AG10803 (cell line): ENCODE data around the gene ARRB2.

Experiments
- DNase-seq: peaks from one replicate; pipeline ENCODE4 v3.0.0; 2010; ENCODE audit warnings: low read depth
- H3K4me3 ChIP-seq: 2 replicates; pipeline ENCODE4 v1.5.1; 2011; ENCODE audit warnings: mild to moderate bottlenecking, low read length, control low read depth
- TF ChIP-seq, protein P1 (sequence below): conservative IDR thresholded peaks from 2 replicates; pipeline ENCODE4 v1.5.1; 2011; ENCODE audit warnings: mild to moderate bottlenecking, low read length, control low read depth, inconsistent platforms

The ARRB2 gene

DNA sequence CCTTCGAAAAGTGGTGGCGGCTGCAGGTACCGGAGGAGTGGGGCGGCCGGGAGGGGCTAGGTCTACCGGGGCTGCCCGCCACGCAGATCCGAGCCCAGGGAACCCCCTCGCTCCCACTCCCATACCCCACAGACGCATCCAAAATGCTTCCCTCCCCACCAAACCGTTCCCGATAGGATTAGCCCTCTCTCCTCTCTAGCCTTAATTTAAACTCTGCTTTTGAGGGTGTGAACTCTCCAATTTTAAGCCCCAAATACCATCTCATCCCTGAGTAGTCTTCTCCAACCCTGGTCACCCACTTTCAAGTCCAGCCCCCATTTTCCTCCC, 29.6 kb downstream of the ARRB2 start:
- DNase-seq, result no peak
- TF ChIP-seq, protein P1, sequence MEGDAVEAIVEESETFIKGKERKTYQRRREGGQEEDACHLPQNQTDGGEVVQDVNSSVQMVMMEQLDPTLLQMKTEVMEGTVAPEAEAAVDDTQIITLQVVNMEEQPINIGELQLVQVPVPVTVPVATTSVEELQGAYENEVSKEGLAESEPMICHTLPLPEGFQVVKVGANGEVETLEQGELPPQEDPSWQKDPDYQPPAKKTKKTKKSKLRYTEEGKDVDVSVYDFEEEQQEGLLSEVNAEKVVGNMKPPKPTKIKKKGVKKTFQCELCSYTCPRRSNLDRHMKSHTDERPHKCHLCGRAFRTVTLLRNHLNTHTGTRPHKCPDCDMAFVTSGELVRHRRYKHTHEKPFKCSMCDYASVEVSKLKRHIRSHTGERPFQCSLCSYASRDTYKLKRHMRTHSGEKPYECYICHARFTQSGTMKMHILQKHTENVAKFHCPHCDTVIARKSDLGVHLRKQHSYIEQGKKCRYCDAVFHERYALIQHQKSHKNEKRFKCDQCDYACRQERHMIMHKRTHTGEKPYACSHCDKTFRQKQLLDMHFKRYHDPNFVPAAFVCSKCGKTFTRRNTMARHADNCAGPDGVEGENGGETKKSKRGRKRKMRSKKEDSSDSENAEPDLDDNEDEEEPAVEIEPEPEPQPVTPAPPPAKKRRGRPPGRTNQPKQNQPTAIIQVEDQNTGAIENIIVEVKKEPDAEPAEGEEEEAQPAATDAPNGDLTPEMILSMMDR, result no peak
- peak overlapping the region; percentile 66 for H3K4me3 ChIP-seq

DNA sequence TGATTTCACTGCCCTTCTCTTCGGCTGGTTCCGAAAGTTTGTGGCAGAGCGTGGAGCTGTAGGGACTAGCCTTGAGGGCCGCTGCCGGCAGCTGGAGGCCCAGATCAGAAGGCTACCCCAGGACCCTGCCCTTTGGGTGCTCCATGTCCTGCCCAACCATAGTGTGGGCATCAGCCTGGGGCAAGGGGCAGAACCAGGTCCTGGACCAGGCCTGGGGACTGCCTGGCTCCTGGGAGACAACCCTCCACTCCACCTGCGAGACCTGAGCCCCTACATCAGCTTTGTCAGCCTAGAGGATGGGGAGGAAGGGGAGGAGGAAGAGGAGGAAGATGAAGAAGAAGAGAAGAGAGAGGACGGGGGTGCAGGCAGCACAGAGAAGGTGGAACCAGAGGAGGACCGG, 30.2 kb downstream of the ARRB2 start:
- TF ChIP-seq, protein P1, result no peak
- no peak for DNase-seq

DNA sequence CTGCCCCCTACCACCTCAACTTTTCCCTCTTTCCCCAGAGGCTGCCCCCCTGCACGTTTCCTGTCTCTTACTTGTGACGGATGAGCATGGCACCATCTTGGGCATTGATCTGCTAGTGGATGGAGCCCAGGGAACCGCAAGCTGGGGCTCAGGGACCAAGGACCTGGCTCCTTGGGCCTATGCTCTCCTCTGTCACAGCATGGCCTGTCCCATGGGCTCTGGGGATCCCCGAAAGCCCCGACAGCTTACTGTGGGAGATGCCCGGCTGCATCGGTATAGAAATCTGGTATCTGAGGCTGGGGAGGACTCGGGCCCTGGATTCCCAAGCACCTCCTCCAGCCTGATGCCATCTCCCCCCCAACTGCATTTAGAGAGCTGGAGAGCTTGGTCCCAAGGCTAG, 31.1 kb downstream of the ARRB2 start:
- H3K4me3 ChIP-seq, result no peak overlapping the region
- TF ChIP-seq, protein P1, result no peak
- DNase-seq, result no peak

More for the DNA sequence above, 30.2 kb downstream of the ARRB2 start:
- no peak overlapping the region for H3K4me3 ChIP-seq

DNA sequence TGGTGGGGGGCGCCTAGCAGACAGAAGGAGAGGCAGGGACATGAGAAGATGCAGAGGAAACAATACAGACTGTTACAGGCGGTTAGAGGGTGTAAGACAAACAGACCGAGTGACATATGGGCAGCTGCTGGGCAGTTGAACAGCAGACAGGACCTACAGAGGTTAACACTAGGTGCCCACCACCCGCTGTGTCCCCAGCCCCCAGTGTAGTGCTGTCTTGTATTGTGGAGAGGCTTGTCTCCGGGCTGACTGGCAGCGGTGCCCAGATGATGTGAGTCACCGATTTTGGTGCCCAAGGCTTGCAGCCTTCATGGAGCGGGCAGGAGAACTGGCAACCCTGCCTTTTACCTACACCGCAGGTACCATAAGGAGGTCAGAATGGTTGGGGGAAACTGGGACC, 31.7 kb downstream of the ARRB2 start:
- H3K4me3 ChIP-seq, result no peak overlapping the region
- TF ChIP-seq, protein P1, result no peak
- DNase-seq, result no peak

DNA sequence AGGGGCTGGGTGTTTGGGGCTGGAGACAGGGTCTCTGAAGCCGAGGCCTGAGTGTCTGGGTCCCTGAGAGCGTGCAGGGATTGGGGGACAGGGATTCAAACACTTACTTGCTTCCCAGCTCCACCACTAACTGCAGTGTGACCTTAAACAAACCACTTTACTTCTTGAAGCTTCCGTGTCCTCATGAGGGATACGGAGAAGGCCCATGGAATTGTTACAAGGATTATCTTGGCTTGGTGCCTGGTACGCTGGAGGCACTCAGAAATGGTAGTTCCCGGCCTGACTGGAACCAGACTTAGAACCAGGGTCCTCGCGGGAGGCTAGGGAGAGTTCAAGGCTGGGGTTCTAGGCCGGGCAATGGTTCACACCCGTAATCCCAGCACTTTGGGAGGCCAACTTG, 32.2 kb downstream of the ARRB2 start:
- no peak overlapping the region for H3K4me3 ChIP-seq
- TF ChIP-seq, protein P1, result no peak
- no peak for DNase-seq

DNA sequence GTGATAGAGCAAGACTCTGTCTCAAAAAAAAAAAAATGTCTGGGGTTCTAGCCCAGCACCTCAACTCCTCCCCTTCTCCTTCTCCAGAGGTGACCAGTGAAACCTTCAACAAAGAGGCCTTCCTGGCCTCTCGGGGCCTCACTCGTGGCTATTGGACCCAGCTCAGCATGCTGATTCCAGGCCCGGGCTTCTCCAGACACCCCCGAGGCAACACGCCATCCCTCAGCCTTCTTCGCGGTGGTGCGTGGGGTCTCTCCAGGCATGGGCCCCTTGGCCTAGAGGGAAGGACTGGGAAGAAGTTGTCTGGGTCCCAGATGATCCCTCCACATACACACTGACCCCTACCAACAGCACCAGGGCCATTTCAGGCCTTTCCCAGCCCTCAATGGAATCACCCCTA, 32.8 kb downstream of the ARRB2 start:
- no peak overlapping the region for H3K4me3 ChIP-seq
- TF ChIP-seq, protein P1, result no peak
- no peak for DNase-seq

DNA sequence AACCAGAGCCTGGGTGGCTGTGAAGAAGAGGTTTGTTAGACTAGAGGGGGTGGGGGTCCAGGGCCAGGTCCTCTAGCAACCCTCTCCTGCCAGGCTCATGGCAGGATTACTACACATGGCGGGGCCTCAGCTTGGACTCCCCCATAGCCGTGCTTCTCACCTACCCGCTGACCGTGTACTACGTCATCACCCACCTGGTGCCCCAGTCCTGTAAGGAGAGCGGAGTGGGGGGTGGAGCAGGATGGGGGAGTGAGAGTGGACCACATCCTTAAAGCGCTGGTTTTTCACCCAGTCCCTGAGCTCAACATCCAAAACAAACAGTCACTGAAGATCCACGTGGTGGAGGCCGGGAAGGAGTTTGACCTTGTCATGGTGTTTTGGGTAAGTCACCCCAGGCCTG, 33.5 kb downstream of the ARRB2 start:
- TF ChIP-seq, protein P1, result no peak
- no peak overlapping the region for H3K4me3 ChIP-seq
- no peak for DNase-seq
